K562 (cell line): ENCODE results near the gene BIK.

Experiments used
- FOXA3 ChIP-seq, 2 experiments: fragments of 450-650 bp in 1 of 2; sonication (generic) in 1 of 2; formaldehyde crosslinking; IDR thresholded peaks in 1 of 2; conservative IDR thresholded peaks in 1 of 2; 2 replicates each; pipeline versions ENCODE4 v1.4.0 to v1.8.0; 2020 to 2022; ENCODE audit warnings: mild to moderate bottlenecking in 2 of 2, missing genetic modification reagents in 1 of 2
- GTF2F1 ChIP-seq: IDR thresholded peaks from 2 replicates; pipeline ENCODE4 v1.6.1; 2011; ENCODE audit warnings: low read depth, low read length, improper control_type of control experiment
- HNRNPLL ChIP-seq: fragments of 200-400 bp; formaldehyde crosslinking; IDR thresholded peaks from 2 replicates; pipeline ENCODE4 v1.6.1; 2017; ENCODE audit warnings: low read length, low read depth, mild to moderate bottlenecking; ENCODE audit not compliant: poor library complexity, severe bottlenecking
- MCM2 ChIP-seq: fragments of 450-650 bp; IDR thresholded peaks from 2 replicates; pipeline ENCODE4 v1.6.1; 2017; ENCODE audit warnings: low read depth, mild to moderate bottlenecking
- NCOA1 ChIP-seq: fragments of 450-650 bp; IDR thresholded peaks from 2 replicates; pipeline ENCODE4 v1.6.1; 2016; ENCODE audit warnings: low read depth
- NRF1 ChIP-seq, 2 experiments: fragments of 450-650 bp; IDR thresholded peaks in 1 of 2; conservative IDR thresholded peaks in 1 of 2; 2 replicates each; pipeline ENCODE4 v1.6.1; 2014; ENCODE audit warnings: mild to moderate bottlenecking in 2 of 2
- RHOXF2B ChIP-seq: fragments of 250-450 bp; sonication (Bioruptor Pico); conservative IDR thresholded peaks from 2 replicates; pipeline ENCODE4 v1.5.1; 2021
- SIN3A ChIP-seq, 2 experiments: fragments of 150-350 bp in 1 of 2; IDR thresholded peaks; 2 replicates each; pipeline ENCODE4 v1.6.1; 2011 to 2016; ENCODE audit warnings: borderline replicate concordance in 2 of 2, low read depth in 2 of 2, low read length in 2 of 2, mild to moderate bottlenecking in 2 of 2, moderate library complexity in 2 of 2; ENCODE audit not compliant: control insufficient read depth in 1 of 2
- SMAD3 ChIP-seq: fragments of 450-650 bp; formaldehyde crosslinking; conservative IDR thresholded peaks from 2 replicates; pipeline ENCODE4 v1.4.0; 2020; ENCODE audit warnings: mild to moderate bottlenecking
- SNRNP70 ChIP-seq: fragments of 200-400 bp; formaldehyde crosslinking; optimal IDR thresholded peaks from 2 replicates; pipeline ENCODE3; 2017; ENCODE audit warnings: low read depth, low read length
- SPI1 ChIP-seq: IDR thresholded peaks from 2 replicates; pipeline ENCODE4 v1.6.1; 2011; ENCODE audit warnings: low read depth, low read length, control low read depth, borderline replicate concordance
- TF ChIP-seq, protein P1 (sequence below): sonication (generic); formaldehyde crosslinking; IDR thresholded peaks from 2 replicates; pipeline ENCODE4 v1.8.1; 2023; ENCODE audit warnings: mild to moderate bottlenecking, missing genetic modification reagents

DNA sequence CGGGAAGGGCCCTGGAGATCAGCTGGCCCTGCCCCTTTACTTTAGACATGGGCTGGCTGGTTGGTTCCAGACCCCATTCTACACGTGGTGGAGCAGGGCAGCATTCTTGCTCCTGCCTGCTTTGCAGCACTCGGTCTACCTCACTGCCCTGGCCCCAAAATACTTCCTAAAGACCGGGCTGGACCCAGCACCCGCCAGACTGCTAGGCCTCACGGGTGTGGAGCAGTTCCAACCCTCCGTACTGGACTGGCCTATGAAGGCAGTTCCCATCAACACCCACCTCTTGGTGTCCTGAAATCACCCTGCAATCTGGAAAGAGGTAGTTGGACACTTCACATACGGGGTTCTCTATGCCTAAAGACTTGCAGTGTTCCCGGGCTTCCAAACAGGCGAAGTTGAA is 26.3 kb downstream of the BIK start:
- no peak for TF ChIP-seq SIN3A (IDR thresholded peaks at IDR 0.05; ENCODE audit: borderline replicate concordance in 2 of 2, control insufficient read depth in 1 of 2, low read depth in 2 of 2, low read length in 2 of 2)
- no peak for TF ChIP-seq NRF1 (conservative IDR thresholded peaks at IDR 0.05 in 1 of 2, IDR thresholded peaks at IDR 0.05 in 1 of 2)
- TF ChIP-seq NCOA1, result no peak
- no peak for TF ChIP-seq GTF2F1
- TF ChIP-seq SNRNP70, result no peak
- no peak for TF ChIP-seq MCM2
- TF ChIP-seq SMAD3, result no peak
- TF ChIP-seq FOXA3 (CRISPR knock-in tag; conservative IDR thresholded peaks at IDR 0.05 in 1 of 2, IDR thresholded peaks at IDR 0.05 in 1 of 2), result no peak
- no peak for TF ChIP-seq HNRNPLL
- TF ChIP-seq SPI1, result no peak
- TF ChIP-seq, protein P1, sequence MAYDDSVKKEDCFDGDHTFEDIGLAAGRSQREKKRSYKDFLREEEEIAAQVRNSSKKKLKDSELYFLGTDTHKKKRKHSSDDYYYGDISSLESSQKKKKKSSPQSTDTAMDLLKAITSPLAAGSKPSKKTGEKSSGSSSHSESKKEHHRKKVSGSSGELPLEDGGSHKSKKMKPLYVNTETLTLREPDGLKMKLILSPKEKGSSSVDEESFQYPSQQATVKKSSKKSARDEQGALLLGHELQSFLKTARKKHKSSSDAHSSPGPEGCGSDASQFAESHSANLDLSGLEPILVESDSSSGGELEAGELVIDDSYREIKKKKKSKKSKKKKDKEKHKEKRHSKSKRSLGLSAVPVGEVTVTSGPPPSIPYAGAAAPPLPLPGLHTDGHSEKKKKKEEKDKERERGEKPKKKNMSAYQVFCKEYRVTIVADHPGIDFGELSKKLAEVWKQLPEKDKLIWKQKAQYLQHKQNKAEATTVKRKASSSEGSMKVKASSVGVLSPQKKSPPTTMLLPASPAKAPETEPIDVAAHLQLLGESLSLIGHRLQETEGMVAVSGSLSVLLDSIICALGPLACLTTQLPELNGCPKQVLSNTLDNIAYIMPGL, result no peak
- no peak for TF ChIP-seq RHOXF2B (CRISPR knock-in tag)
